Activated naive CD8-positive, alpha-beta T cell treated with anti-CD3 and anti-CD28 coated beads, Interleukin-2, amount 50 U/mL, for 16 hours (primary cell): ENCODE measurements around the gene STARD9.
"Not testable (repeated sequence)": the region's sequence is repeated elsewhere in the genome, so short reads cannot be mapped to it uniquely, and the experiment has no call there.

ENCODE experiments used
- DNase-seq: peaks from one replicate; pipeline ENCODE4 v3.0.0-alpha.2; 2020; ENCODE audit warnings: low read depth, low spot score

Gene STARD9

DNA sequence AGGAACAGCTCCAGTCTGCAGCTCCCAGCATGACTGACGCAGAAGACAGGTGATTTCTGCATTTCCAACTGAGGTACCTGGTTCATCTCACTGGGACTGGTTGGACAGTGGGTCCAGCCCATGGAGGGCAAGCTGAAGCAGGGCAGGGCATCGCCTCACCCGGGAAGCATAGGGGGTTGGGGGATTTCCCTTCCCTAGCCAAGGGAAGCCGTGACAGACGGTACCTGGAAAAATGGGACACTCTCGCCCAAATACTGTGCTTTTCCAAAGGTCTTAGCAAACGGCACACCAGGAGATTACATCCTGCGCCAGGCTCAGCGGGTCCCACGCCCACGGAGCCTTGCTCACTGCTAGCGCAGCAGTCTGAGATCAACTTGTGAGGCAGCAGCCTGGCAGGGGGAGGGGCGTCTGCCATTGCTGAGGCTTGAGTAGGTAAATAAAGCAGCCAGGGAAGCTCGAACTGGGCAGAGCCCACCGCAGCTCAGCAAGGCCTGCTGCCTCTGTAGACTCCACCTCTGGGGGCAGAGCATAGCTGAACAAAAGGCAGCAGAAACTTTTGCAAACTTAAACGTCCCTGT lies 188.8 kb downstream of the STARD9 start:
- DNase-seq: not testable (repeated sequence)

DNA sequence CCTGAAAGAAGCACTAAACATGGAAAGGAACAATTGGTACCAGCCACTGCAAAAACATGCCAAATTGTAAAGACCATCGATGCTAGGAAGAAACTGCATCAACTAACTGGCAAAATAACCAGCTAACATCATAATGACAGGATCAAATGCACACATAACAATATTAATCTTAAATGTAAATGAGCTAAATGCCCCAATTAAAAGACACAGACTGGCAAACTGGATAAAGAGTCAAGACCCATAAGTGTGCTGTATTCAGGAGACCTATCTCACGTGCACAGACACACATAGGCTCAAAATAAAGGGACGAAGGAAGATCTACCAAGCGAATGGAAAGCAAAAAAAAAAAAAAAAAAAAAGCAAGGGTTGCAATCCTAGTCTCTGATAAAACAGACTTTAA lies 190.7 kb downstream of the STARD9 start:
- not testable (repeated sequence) for DNase-seq
